ENCODE data around the gene ITK. TPM values are rescaled to one million over a fixed set of nuclear protein-coding genes. Genes with fewer than 3 reads are reported as not detected.

The ITK gene
- total RNA-seq, 5 donors from 2014 or later (not counting 1 experiment from before 2014, with no cell fraction given) = 286 to 466 (median 338) TPM

DNA sequence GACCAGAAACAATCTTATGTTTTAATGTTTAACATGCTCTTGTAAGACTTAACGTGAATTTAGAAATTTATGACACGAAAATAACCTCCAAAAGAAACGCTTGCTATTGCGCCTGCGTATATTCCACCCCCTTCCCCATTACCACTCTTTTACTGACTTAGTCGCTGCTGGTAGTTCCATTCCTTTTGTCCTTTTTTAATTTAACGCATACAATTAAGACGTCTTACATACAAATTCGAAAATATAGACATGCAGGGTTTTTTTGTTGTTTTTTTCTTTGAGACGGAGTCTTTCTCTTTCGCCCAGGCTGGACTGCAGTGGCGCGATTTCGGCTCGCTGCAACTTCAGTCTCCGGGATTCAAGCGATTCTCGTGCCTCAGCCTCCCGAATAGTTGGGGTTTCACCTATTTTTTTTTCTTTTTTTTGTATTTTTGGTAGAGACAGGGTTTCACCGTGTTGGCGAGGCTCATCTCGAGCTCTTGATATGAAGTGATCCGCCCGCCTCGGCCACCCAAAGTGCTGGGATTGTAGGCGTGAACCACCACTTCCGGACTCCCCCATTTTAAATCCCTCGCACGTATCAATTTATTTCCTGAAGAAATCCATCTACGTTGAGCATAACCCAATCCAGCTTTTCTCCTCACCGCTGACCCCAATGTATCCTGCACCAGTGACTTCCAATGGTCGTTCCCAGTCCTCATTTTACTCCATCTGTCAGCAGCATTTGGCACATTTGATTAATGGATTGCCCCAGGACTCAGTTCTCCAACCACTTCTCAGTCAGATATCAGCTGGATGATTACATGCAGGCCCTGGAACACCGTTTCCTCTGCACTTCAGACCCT lies 37.3 kb upstream of the ITK start:
- Mint-ChIP-seq H3K4me1 (peaks cover 36 to 59% (median 54%) of the 10 kb centered on the region in 3 donors), H3K9me3 (no peaks in the 10 kb centered on the region), H3K27me3 (no peaks in the 10 kb centered on the region), H3K36me3 (peaks cover 14% of the 10 kb centered on the region), H3K4me3 (peak overlapping the region; percentile 84 to 97 (median 95)), H3K27ac (peak overlapping the region; percentile 99)
- ATAC-seq (replicated peaks in 1 of 4) = peak; percentile 51 to 66 (median 58)
- peaks cover 15 to 33% of the 10 kb centered on the region in 2 experiments for H3K4me1 ChIP-seq (ENCODE audit: control insufficient read depth in 1 of 2, extremely low read depth in 1 of 2, insufficient read depth in 2 of 2, low read length in 2 of 2)
- H3K27ac ChIP-seq (ENCODE audit: low read length) = peak overlapping the region; percentile 92
- CTCF ChIA-PET = interaction anchor here (0.5 to 2.3 kb wide), 20 partner anchors 11 to 1200 kb away, joined by 3 to 23 read pairs (median 4); no protein-coding TSS in a partner anchor
- peak in 33 of 35 experiments; percentile 17 to 67 (median 44) for DNase-seq
- H3K36me3 ChIP-seq (ENCODE audit: control insufficient read depth in 2 of 2, extremely low read depth in 1 of 2, insufficient read depth in 1 of 2, low read length in 1 of 2) = peaks cover 0 to 9% of the 10 kb centered on the region in 2 donors
- peak overlapping the region; percentile 93 to 98 for H3K4me3 ChIP-seq (ENCODE audit: control insufficient read depth in 1 of 2, extremely low read depth in 1 of 2, low read length in 1 of 2)
- H3K27me3 ChIP-seq (replicated peaks in 1 of 2; ENCODE audit: control insufficient read depth in 2 of 2, extremely low read depth in 1 of 2, insufficient read depth in 2 of 2, low read length in 1 of 2) = no peaks in the 10 kb centered on the region
- 4% methylated on average over 17 of the region's 33 CpGs for whole genome bisulfite sequencing (ENCODE audit: insufficient coverage)
- POLR2A ChIA-PET = interaction anchor here (0.6 to 2.2 kb wide), 24 partner anchors 8 to 709 kb away, joined by 3 to 11 read pairs (median 4); partner anchors contain the start of gene ITK (in 1 of the 2)
- no peaks in the 10 kb centered on the region for H3K9me3 ChIP-seq

DNA sequence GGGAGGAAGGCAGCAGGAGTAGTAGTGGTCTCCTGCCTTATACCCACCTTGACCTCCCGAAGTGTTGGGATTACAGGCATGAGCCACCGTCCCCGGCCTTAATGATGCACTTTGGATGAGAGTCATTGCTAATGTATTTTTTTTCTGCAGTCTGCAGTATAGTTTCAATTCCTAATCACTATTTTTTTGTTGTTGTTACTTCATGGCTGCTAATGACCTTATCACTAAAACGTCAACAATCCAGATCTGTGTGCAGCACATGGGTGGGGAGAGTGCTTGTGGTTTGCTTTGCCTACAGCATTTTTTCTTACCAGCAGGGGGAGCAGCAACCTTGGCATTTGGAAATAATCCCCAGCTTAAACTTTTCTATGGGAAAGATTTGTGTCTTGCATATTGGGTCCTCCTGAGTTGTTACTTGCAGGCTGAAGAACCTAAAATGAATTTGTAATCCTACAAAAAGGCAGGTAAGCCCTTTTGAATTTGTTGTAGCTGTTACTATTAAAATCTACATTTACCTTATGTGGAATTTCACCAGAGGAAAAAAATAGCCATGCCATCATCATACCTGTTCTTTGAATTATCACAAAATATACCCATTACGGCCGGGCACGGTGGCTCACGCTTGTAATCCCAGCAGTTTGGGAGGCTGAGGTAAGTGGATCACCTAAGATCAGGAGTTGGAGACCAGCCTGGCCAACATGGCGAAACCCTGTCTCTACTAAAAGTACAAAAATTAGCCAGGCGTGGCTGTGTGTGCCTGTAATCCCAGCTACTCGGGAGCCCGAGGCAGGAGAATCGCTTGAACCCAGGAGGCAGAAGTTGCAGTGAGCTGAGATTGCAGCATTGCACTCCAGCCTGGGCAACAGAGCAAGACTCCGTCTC lies 31.7 kb upstream of the ITK start:
- H3K4me3 Mint-ChIP-seq = peak overlapping the region in 1 of 3 donors; percentile 29
- ChIA-PET CTCF (interaction anchor here (0.6 to 3.4 kb wide), 36 partner anchors 8 to 180 kb away, joined by 3 to 29 read pairs (median 4); partner anchors contain the start of genes GARIN3 (in 1 of the 2) and ITK (in 1 of the 2)), POLR2A (interaction anchor here (0.6 to 1.5 kb wide), 3 partner anchors 19 to 34 kb away, joined by 3 to 5 read pairs (median 4); partner anchors contain the start of gene ITK (in 1 of the 2))
- peak; percentile 52 to 93 (median 76) for DNase-seq
- peak; percentile 70 to 85 (median 78) for ATAC-seq (replicated peaks in 1 of 4)
- no peaks in the 10 kb centered on the region for H3K27me3 Mint-ChIP-seq
- H3K36me3 Mint-ChIP-seq = no peaks in the 10 kb centered on the region
- H3K36me3 ChIP-seq (ENCODE audit: control insufficient read depth in 2 of 2, extremely low read depth in 1 of 2, insufficient read depth in 1 of 2, low read length in 1 of 2) = no peaks in the 10 kb centered on the region
- H3K27ac ChIP-seq (ENCODE audit: low read length) = no peak overlapping the region
- 93% methylated on average over 4 of the region's 14 CpGs for WGBS (ENCODE audit: insufficient coverage)
- no peaks in the 10 kb centered on the region for H3K27me3 ChIP-seq (replicated peaks in 1 of 2; ENCODE audit: control insufficient read depth in 2 of 2, extremely low read depth in 1 of 2, insufficient read depth in 2 of 2, low read length in 1 of 2)
- no peaks in the 10 kb centered on the region for H3K9me3 ChIP-seq
- peaks cover 41 to 47% (median 46%) of the 10 kb centered on the region in 3 donors for H3K4me1 Mint-ChIP-seq
- no peaks in the 10 kb centered on the region for H3K9me3 Mint-ChIP-seq
- H3K27ac Mint-ChIP-seq = peak overlapping the region; percentile 81 to 90
- H3K4me1 ChIP-seq (ENCODE audit: control insufficient read depth in 1 of 2, extremely low read depth in 1 of 2, insufficient read depth in 2 of 2, low read length in 2 of 2) = peaks cover 12 to 25% of the 10 kb centered on the region in 2 experiments
- no peak overlapping the region for H3K4me3 ChIP-seq (ENCODE audit: control insufficient read depth in 1 of 2, extremely low read depth in 1 of 2, low read length in 1 of 2)

DNA sequence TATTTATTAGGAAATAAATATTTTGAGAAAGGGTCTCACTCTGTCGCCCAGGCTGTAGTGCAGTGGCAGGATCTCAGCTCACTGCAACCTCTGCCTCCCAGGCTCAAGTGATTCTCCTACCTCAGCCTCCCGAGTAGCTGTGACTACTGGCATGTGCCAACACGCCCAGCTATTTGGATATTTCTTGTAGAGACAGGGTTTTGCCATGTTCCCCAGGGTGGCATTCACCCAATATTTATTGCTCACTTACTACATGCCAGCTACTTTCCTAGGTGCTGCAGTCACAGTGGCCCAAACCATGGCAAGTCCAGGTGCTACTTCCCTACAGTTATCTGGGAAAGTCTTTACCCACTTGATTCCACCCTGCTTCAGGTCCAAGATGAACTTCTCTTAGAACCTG lies 29.6 kb upstream of the ITK start:
- Mint-ChIP-seq H3K4me3 (no peak overlapping the region), H3K9me3 (no peaks in the 10 kb centered on the region), H3K36me3 (no peaks in the 10 kb centered on the region), H3K4me1 (peaks cover 56 to 64% (median 62%) of the 10 kb centered on the region in 3 donors), H3K27me3 (no peaks in the 10 kb centered on the region), H3K27ac (peak overlapping the region; percentile 27 to 79)
- WGBS (ENCODE audit: insufficient coverage) = no CpG with 5 or more reads among the region's 3 CpGs
- H3K4me3 ChIP-seq (ENCODE audit: control insufficient read depth in 1 of 2, extremely low read depth in 1 of 2, low read length in 1 of 2) = no peak overlapping the region
- no peaks in the 10 kb centered on the region for H3K27me3 ChIP-seq (replicated peaks in 1 of 2; ENCODE audit: control insufficient read depth in 2 of 2, extremely low read depth in 1 of 2, insufficient read depth in 2 of 2, low read length in 1 of 2)
- ATAC-seq (replicated peaks in 1 of 4) (no peak), DNase-seq (no peak)
- H3K27ac ChIP-seq (ENCODE audit: low read length) = no peak overlapping the region
- ChIA-PET CTCF (interaction anchor here in 1 of 2 donors (0.6 kb wide), 1 partner anchor 84 kb away, joined by 3 read pairs; no protein-coding TSS in a partner anchor), POLR2A (interaction anchor here in 1 of 2 donors (1.1 kb wide), 1 partner anchor 8 kb away, joined by 3 read pairs; the partner anchor contains the start of gene MED7)
- no peaks in the 10 kb centered on the region for H3K36me3 ChIP-seq (ENCODE audit: control insufficient read depth in 2 of 2, extremely low read depth in 1 of 2, insufficient read depth in 1 of 2, low read length in 1 of 2)
- peaks cover 13 to 26% of the 10 kb centered on the region in 2 experiments for H3K4me1 ChIP-seq (ENCODE audit: control insufficient read depth in 1 of 2, extremely low read depth in 1 of 2, insufficient read depth in 2 of 2, low read length in 2 of 2)
- H3K9me3 ChIP-seq = no peaks in the 10 kb centered on the region

DNA sequence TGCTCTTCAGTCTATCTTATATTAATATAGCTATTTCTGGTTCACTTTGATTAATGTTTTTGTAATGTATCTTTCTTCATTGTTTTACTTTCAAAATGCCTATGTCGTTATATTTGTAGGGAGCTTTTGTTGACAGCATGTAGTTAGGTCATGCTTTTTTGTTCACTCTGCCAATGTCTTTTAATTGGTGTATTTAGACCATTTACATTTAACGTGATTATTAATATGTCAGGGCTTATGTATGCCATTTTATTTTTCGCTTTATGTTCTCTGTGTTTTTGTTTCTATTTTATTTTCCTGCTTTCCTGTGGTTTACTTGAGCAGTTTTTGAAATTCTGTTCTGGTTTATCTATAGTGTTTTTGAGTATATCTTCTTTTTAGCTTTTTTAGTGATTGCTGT lies 25.3 kb upstream of the ITK start:
- Mint-ChIP-seq H3K27ac (peak overlapping the region; percentile 98 to 99), H3K36me3 (no peaks in the 10 kb centered on the region), H3K4me3 (peak overlapping the region; percentile 72 to 85 (median 81)), H3K9me3 (peaks cover 0 to 4% (median 0%) of the 10 kb centered on the region in 3 donors), H3K27me3 (no peaks in the 10 kb centered on the region), H3K4me1 (peaks cover 71 to 83% (median 77%) of the 10 kb centered on the region in 3 donors)
- POLR2A ChIA-PET = interaction anchor here (0.6 to 2.9 kb wide), 11 partner anchors 12 to 395 kb away, joined by 3 to 11 read pairs (median 3); partner anchors contain the start of genes ITK (in 1 of the 2) and MED7 (in 1 of the 2)
- CTCF ChIA-PET = interaction anchor here (0.7 to 3.0 kb wide), 8 partner anchors 10 to 122 kb away, joined by 3 to 13 read pairs (median 3); partner anchors contain the start of genes ITK (in 1 of the 2) and MED7 (in 1 of the 2)
- Histone ChIP-seq H3K4me1 (ENCODE audit: control insufficient read depth in 1 of 2, extremely low read depth in 1 of 2, insufficient read depth in 2 of 2, low read length in 2 of 2) (peaks cover 21 to 40% of the 10 kb centered on the region in 2 experiments), H3K27ac (ENCODE audit: low read length) (peak overlapping the region; percentile 76), H3K4me3 (ENCODE audit: control insufficient read depth in 1 of 2, extremely low read depth in 1 of 2, low read length in 1 of 2) (peak overlapping the region in 1 of 2 donors; percentile 4), H3K36me3 (ENCODE audit: control insufficient read depth in 2 of 2, extremely low read depth in 1 of 2, insufficient read depth in 1 of 2, low read length in 1 of 2) (no peaks in the 10 kb centered on the region), H3K27me3 (replicated peaks in 1 of 2; ENCODE audit: control insufficient read depth in 2 of 2, extremely low read depth in 1 of 2, insufficient read depth in 2 of 2, low read length in 1 of 2) (no peaks in the 10 kb centered on the region), H3K9me3 (no peaks in the 10 kb centered on the region)
- no CpG with 5 or more reads among the region's 3 CpGs for WGBS (ENCODE audit: insufficient coverage)
- DNase-seq (no peak), ATAC-seq (replicated peaks in 1 of 4) (no peak)

DNA sequence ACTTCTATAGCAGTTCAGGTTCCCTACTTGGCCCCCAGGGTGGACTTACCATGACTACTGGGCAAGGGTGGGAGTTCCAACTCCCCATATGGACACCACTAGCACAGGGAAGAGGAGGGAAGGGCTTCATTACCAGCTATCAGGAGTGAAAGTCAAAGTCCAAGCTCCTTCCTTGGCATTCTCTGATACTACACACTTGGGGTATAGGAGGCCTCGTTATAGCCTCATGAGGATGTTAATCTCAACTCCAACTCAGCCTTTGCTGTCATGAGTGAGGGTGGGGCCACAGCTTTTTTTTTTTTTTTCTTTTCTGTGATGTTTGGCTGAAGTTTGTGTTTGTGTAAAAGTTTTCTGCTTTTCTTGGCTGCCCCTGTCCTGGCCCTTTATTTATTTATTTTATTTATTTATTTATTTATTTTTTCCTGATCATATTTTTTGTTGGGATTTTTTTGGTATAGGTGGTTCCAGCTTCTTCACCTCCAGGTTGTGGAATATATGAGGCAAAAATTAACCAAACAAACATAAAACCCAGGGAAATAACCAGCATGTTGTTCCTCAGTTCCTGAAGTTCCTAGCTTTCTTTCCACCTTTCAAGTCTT lies 23.2 kb upstream of the ITK start:
- no peak for ATAC-seq (replicated peaks in 1 of 4)
- Mint-ChIP-seq H3K27me3 (no peaks in the 10 kb centered on the region), H3K4me1 (peaks cover 69 to 85% (median 77%) of the 10 kb centered on the region in 3 donors), H3K4me3 (peak overlapping the region in 1 of 3 donors; percentile 28), H3K9me3 (peaks cover 0 to 4% (median 0%) of the 10 kb centered on the region in 3 donors), H3K36me3 (no peaks in the 10 kb centered on the region), H3K27ac (peak overlapping the region; percentile 83 to 88)
- Histone ChIP-seq H3K4me3 (ENCODE audit: control insufficient read depth in 1 of 2, extremely low read depth in 1 of 2, low read length in 1 of 2) (no peak overlapping the region), H3K27ac (ENCODE audit: low read length) (peak overlapping the region; percentile 96), H3K36me3 (ENCODE audit: control insufficient read depth in 2 of 2, extremely low read depth in 1 of 2, insufficient read depth in 1 of 2, low read length in 1 of 2) (no peaks in the 10 kb centered on the region), H3K27me3 (replicated peaks in 1 of 2; ENCODE audit: control insufficient read depth in 2 of 2, extremely low read depth in 1 of 2, insufficient read depth in 2 of 2, low read length in 1 of 2) (no peaks in the 10 kb centered on the region), H3K4me1 (ENCODE audit: control insufficient read depth in 1 of 2, extremely low read depth in 1 of 2, insufficient read depth in 2 of 2, low read length in 2 of 2) (peaks cover 24 to 39% of the 10 kb centered on the region in 2 experiments), H3K9me3 (no peaks in the 10 kb centered on the region)
- DNase-seq = no peak
- CTCF ChIA-PET = interaction anchor here (0.5 to 1.1 kb wide), 6 partner anchors 8 to 194 kb away, joined by 3 to 7 read pairs (median 3); no protein-coding TSS in a partner anchor
- WGBS (ENCODE audit: insufficient coverage) = no CpG with 5 or more reads among the region's 1 CpG
- POLR2A ChIA-PET = interaction anchor here (0.6 to 1.2 kb wide), 4 partner anchors 23 to 60 kb away, joined by 3 to 8 read pairs (median 4); partner anchors contain the start of gene ITK (in 1 of the 2)
